Mononuclear cell (primary cell): ENCODE data around the gene ALPI. TPM values are rescaled to one million over a fixed set of nuclear protein-coding genes. Genes with fewer than 3 reads are reported as not detected.

Experiments
- H3K27me3 ChIP-seq: 2 replicates; pipeline ENCODE4 v1.6.0; 2011; ENCODE audit warnings: low read length, control low read depth; ENCODE audit not compliant: insufficient read depth
- H3K4me1 ChIP-seq: 2 replicates; pipeline ENCODE4 v1.5.1; 2011; ENCODE audit warnings: mild to moderate bottlenecking, low read length, control low read depth; ENCODE audit not compliant: insufficient read depth
- H3K4me3 ChIP-seq: 2 replicates; pipeline ENCODE4 v1.5.1; 2011; ENCODE audit warnings: mild to moderate bottlenecking, low read length, moderate library complexity
- H3K9me3 ChIP-seq: 2 replicates; pipeline ENCODE4 v1.5.1; 2011; ENCODE audit warnings: low read depth, mild to moderate bottlenecking, control low read depth, low read length
- total RNA-seq: library from RNA; depleted of rRNA; stranded (reverse); fragments of >200 nt; gene quantifications from one replicate; pipeline ENCODE4 v1.2.3, GENCODE V29; 2012

Gene ALPI
- total RNA-seq, 1 donor, result not detected

DNA sequence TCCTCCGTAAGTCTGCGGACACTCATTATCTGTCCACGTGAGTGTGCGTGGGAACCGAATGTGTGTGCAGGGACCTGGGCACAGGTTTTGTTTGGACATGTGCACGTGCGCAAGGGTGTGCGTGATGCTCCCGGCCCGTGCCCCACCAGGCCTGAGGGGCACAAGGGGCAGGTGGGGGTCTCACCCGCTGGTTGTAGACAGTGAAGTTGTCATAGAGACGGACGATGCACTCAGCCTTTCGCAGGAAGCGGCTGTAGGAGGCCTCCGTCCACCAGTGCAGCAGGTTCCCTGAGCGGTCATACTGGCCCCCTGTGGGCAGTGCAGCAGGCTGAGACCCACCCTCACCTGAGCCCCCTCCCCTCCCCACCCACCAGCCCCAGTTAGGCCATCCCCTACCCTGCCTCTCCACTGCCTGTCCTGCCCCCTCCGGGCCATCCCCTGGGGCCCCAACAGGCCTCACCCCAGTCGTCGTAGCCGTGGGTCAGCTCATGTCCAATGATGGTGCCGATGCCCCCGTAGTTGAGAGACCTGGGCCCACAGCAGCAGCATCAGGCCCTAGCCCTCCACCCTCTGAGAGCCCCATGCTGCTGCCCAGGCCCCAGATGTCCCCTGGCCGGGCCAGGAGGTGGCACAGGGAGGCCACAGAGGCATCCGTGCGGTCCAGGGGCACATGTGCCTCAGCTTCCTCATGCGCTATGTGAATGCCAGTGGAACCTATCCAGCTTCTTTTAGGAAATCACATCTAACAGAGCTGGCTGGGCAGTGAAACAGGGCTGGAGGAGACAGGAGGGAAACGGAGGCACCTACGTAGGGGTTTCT is 25.6 kb downstream of the ALPI start:
- Histone ChIP-seq H3K27me3 (peaks cover 9% of the 10 kb centered on the region), H3K4me3 (no peak overlapping the region)

GRCh38 chr2:232482301-232483238 is 26.6 kb downstream of the ALPI start:
- H3K27me3 ChIP-seq, result peaks cover 14% of the 10 kb centered on the region
- H3K4me3 ChIP-seq, result no peak overlapping the region
- no peaks in the 10 kb centered on the region for H3K4me1 ChIP-seq
- H3K9me3 ChIP-seq, result no peaks in the 10 kb centered on the region

More for the DNA sequence above, 25.6 kb downstream of the ALPI start:
- Histone ChIP-seq H3K9me3 (no peaks in the 10 kb centered on the region), H3K4me1 (no peaks in the 10 kb centered on the region)

DNA sequence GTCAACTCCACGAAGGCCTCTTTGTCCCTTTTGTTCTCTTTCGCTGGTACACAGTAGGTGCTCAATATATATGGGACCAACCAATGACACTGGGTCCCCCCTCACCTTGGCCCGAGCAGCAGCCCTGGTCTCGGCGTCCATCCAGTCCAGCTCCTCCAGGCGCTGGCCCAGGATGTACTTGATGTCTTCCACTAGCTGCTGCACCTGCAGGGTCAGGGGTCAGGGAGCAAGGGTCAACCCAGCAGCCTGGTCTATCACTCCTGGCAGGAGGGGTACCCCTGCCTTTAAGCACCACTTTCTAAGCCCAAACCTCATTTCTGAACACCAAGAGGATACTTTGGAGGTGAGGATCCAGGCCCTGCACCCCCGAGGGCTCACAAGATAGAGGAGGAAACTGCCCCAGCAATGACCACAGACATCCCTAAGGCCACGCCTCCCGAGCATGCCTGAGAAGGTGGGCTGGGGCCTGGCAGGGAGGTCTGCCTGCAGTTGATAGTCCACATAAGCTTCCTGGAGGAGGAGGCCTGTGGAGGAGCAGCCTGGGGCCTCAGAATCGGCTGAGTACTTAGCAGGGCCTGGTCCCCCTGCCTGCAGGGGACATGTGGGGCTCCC is 27.5 kb downstream of the ALPI start:
- Histone ChIP-seq H3K9me3 (no peaks in the 10 kb centered on the region), H3K27me3 (peaks cover 19% of the 10 kb centered on the region)

DNA sequence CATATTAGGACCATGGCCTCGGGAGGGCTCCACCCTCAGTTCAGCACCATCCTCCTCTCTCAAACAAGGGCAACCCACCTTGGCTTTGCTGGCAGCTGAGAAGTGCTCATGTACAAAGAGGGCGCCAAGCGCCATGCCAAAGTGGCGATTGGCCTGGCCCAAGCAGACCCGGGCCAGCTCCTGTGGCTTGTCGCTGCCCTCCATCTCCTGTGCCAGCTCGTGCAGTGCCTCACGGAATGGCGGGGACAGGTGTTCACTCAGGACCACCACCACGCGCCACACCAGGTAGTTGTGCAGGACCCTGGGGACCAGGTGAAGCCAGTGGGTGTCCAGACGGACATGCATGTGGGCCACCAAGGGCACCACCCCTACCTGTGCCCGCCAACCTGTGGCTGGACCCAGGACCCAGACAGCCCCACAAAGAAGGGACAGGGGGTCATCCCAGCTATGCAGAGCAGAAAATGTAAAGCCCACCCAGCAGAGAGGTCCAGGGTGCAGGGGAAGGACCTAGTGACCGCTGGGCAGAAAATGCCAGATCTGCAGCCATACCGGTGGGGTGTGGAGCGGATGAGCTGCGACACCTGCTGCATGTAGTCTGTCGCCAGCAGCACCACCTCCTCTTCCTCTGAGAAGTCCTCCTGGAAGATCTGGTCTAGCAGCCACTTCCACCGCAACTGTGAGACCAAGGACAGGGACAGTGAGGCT is 28.1 kb downstream of the ALPI start:
- Histone ChIP-seq H3K27me3 (peaks cover 22% of the 10 kb centered on the region), H3K4me1 (no peaks in the 10 kb centered on the region), H3K4me3 (no peak overlapping the region), H3K9me3 (no peaks in the 10 kb centered on the region)

More for the DNA sequence above, 27.5 kb downstream of the ALPI start:
- H3K4me3 ChIP-seq, result no peak overlapping the region
- H3K4me1 ChIP-seq, result no peaks in the 10 kb centered on the region

- Histone ChIP-seq H3K4me1 (no peaks in the 10 kb centered on the region), H3K4me3 (no peak overlapping the region), H3K27me3 (peaks cover 22% of the 10 kb centered on the region), H3K9me3 (no peaks in the 10 kb centered on the region)
Measured at GRCh38 chr2:232484628-232485347, 28.8 kb downstream of the ALPI start.

DNA sequence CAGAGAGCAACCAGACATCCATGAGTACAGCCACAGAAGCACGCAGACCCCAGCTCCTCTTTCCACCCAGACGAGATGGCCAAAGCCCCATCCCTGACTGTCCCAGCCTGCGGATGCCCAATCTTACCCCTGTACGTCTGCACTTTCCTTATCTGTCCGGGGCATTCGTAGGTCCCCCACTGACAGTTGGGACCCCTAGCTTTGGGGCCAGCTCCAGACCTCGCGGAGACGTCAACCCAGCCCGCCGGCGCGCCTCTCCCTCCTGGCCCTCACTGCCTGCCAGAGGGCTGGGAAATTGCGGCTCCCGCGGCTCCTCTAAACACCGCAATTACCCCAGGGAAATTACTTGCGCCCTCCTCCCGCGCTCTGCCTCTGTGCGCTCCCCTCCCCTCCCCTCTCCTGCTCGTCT is 29.4 kb downstream of the ALPI start:
- no peak overlapping the region for H3K4me3 ChIP-seq
- no peaks in the 10 kb centered on the region for H3K4me1 ChIP-seq
- H3K9me3 ChIP-seq, result no peaks in the 10 kb centered on the region
- peaks cover 22% of the 10 kb centered on the region for H3K27me3 ChIP-seq

GRCh38 chr2:232485757-232486557 is 30.0 kb downstream of the ALPI start:
- Histone ChIP-seq H3K4me3 (no peak overlapping the region), H3K27me3 (peaks cover 22% of the 10 kb centered on the region), H3K4me1 (no peaks in the 10 kb centered on the region), H3K9me3 (no peaks in the 10 kb centered on the region)

DNA sequence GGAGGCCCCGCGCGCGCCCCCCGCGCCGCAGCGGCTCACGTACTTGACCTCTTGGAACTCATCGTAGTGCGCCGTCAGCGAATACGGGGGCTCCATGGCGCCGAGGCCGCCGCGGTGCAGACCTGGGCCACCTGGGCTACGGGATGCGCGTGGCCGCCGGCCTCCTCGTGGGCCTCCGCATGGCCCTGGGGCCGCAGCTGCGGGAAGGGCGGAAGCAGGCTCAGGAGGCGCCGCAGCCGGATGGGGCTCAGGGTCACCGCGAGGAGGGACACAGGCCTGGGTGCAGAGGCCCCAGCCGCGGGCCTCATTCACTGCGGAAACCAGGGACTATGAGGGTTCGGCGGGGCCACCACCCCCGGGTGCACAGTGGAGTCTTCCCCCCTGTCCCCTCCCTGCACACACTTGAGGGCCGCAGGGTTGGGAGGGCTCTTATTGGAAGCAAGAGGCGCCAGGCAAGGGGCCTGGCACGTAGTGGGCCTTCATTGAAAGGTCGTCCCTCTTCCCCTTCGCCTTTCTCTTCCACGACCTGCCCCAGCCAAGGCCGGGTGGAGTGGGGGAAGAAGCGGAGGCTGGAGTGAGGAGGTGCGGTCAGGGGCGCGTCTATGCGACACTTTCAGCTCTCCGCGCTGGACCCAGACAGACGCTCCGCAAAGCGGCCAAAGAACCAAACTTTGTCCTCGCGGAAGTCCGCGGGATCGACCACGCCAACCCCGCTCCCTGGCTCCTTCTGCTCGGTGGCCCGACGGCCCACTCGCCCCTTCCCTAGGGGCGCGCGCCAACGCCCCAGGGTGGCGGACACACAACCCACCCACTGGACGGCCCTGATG is 30.8 kb downstream of the ALPI start:
- H3K27me3 ChIP-seq, result peaks cover 22% of the 10 kb centered on the region

GRCh38 chr2:232487385-232488096 is 31.6 kb downstream of the ALPI start, which contains the start of gene ECEL1:
TSS of gene ECEL1 (minus strand) at chr2:232487834. CDS start at chr2:232486653, 1,181 bp downstream.
- H3K4me1 ChIP-seq, result no peaks in the 10 kb centered on the region
- H3K4me3 ChIP-seq, result no peak within 1 kb of the TSS
- H3K27me3 ChIP-seq, result peaks cover 22% of the 10 kb centered on the region
- H3K9me3 ChIP-seq, result no peaks in the 10 kb centered on the region

More for the DNA sequence above, 30.8 kb downstream of the ALPI start:
- Histone ChIP-seq H3K9me3 (no peaks in the 10 kb centered on the region), H3K4me3 (no peak overlapping the region), H3K4me1 (no peaks in the 10 kb centered on the region)

DNA sequence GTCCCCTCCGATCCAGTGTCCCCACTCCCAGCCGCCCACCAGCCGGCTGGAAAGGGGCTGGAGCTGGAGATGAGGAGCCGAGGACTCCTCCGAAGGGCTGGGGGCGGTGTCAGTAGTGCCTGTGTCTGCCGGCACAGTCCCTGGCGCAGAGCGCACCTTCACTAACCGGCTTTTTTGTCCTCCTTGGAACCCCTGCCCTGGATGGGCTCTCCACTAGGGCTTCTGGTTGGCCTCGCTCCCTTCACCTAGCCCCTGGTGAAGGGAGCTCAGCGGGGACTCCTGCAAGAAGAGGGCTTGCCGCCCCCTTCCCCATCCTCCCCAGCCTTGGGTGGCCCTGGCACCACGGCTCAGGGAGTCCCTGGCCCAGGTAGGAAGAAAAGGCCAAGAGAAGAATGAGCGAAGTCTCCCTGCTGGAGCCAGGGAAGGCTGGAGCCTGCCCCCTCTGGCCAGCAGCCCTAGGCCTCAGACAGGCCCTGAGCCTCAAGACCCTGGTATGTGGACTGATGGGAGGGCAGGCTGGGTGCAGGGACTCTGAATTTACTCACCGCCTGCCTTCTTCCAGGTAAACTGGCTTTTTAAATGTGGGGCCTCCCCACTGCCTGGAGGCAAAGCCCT is 32.3 kb downstream of the ALPI start:
- Histone ChIP-seq H3K9me3 (no peaks in the 10 kb centered on the region), H3K4me1 (no peaks in the 10 kb centered on the region), H3K4me3 (no peak overlapping the region), H3K27me3 (peaks cover 22% of the 10 kb centered on the region)

DNA sequence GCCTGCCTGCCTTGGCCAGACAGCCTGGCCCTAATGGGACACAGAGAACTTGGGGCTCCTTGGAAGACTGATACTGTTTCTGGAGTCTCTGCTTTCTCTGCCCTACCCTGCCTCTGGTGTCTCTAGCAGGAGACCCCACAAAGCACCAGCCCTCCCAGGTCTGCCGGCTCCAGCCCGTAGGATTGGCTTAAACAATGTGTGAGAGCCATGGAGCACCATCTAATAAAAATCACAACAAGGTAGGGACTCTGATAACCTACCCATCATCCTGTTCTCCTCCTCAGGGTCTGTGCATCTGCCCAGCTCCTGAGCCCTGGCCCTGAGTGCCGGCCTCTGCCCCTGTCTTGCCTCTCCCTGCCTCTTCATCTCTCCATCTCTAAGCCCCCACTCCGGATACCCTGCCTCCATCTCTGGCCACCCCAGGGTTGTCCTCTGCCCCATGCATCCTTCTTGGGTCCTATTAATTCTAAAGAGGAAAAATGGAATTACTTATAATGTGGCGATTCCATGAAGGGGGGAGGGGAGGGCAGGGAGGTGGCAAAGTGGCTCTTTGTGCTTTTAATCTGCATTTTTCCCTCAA is 32.9 kb downstream of the ALPI start:
- Histone ChIP-seq H3K9me3 (no peaks in the 10 kb centered on the region), H3K4me3 (no peak overlapping the region), H3K27me3 (peaks cover 22% of the 10 kb centered on the region), H3K4me1 (no peaks in the 10 kb centered on the region)
